ENCODE measurements around the gene SETD3. TPM values are rescaled to one million over a fixed set of nuclear protein-coding genes. Genes with fewer than 3 reads are reported as not detected.
A peak's percentile ranks its signal among the peaks of the same experiment; 100 is the strongest.

SETD3 gene
- total and polyA plus RNA-seq, 2 of the 8 experiments (the other 6 are each of a cell fraction or from before 2014, with no cell fraction given): 24.0 to 64.0 TPM

DNA sequence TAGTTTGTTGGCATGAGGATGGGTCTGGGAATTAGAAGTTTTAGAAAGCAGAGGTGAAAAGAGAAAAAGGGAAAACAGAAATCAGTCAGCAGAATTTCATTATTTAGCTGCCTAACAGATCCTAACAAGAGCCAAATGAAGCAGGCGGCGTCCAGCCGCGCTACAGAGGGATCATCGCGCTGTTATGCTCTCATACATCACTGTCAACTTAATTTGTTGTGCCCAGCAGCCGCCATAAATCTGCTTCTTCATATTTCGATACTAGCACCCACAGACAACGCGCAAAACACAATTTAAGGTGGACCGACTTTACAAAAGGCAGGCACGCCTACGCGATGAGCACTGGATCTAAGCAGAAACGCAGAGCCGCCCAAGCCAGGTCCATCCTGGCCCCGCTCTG lies 66.7 kb downstream of the SETD3 start:
- CTCF ChIA-PET (ENCODE audit: partially characterized antibody): interaction anchor here (0.7 to 15.0 kb wide), 11 partner anchors 8 to 184 kb away, joined by 3 to 447 read pairs (median 6); partner anchors contain the start of gene BCL11B
- Histone ChIP-seq H3K27ac (ENCODE audit: low read depth, low read length) (no peak overlapping the region), H3K23me2 (ENCODE audit: low read depth, low read length) (no peaks in the 10 kb centered on the region), H3K14ac (ENCODE audit: insufficient read length) (no peak overlapping the region), H2BK20ac (ENCODE audit: low read length) (no peak overlapping the region), H3K4ac (replicated peaks; ENCODE audit: insufficient read length, low read depth, low read length) (no peak overlapping the region), H3K56ac (replicated peaks; ENCODE audit: insufficient read length, low read depth, low read length) (no peak overlapping the region), H3K79me2 (ENCODE audit: control insufficient read depth in 1 of 2, insufficient read depth in 2 of 2, low read length in 2 of 2) (no peaks in the 10 kb centered on the region), H4K5ac (ENCODE audit: insufficient read length, low read depth, low read length) (no peak overlapping the region), H2BK5ac (ENCODE audit: low read depth, low read length) (no peak overlapping the region), H3K23ac (ENCODE audit: insufficient read length) (no peak overlapping the region), H4K8ac (ENCODE audit: extremely low read depth, insufficient read depth, low read length) (no peak overlapping the region), H3K4me2 (ENCODE audit: insufficient read depth in 1 of 2, low read depth in 2 of 2, low read length in 2 of 2) (peak overlapping the region; percentile 48 to 55; a peak in 3 of 4 replicates), H3K18ac (ENCODE audit: extremely low read depth, low read length) (peak overlapping the region; percentile 5; the same call in 1 of the 2 replicates), H2BK12ac (ENCODE audit: low read depth, low read length) (peak overlapping the region; percentile 18; the same call in 1 of the 2 replicates), H3K4me3 (ENCODE audit: extremely low read depth in 1 of 4, insufficient read depth in 2 of 4, low read depth in 3 of 4, low read length in 4 of 4) (no peak overlapping the region), H3K9ac (replicated peaks in 1 of 4; ENCODE audit: extremely low read depth in 1 of 4, low read depth in 3 of 4, low read length in 3 of 4) (no peak overlapping the region), H3K4me1 (replicated peaks in 1 of 4; ENCODE audit: control insufficient read depth in 3 of 4, insufficient read depth in 4 of 4, low read length in 3 of 4) (peaks cover 11 to 40% (median 25%) of the 10 kb centered on the region in 4 experiments), H4K20me1 (replicated peaks in 1 of 2; ENCODE audit: control insufficient read depth in 1 of 2, insufficient read depth in 2 of 2, low read length in 2 of 2) (no peaks in the 10 kb centered on the region), H2BK15ac (ENCODE audit: low read length) (no peak overlapping the region), H2BK120ac (replicated peaks; ENCODE audit: low read depth, low read length) (no peak overlapping the region), H3K36me3 (ENCODE audit: control insufficient read depth in 2 of 4, insufficient read depth in 4 of 4, low read length in 3 of 4) (no peaks in the 10 kb centered on the region), H2AFZ (ENCODE audit: low read length) (no peak overlapping the region), H3K79me1 (ENCODE audit: low read depth, low read length) (no peaks in the 10 kb centered on the region), H3K27me3 (replicated peaks in 1 of 4; ENCODE audit: control insufficient read depth in 3 of 4, extremely low read depth in 1 of 4, insufficient read depth in 3 of 4, low read length in 3 of 4) (no peaks in the 10 kb centered on the region), H2AK5ac (ENCODE audit: low read depth, low read length) (no peak overlapping the region; the same call in 1 of the 2 replicates), H4K91ac (replicated peaks; ENCODE audit: insufficient read length, low read length) (no peak overlapping the region), H3K9me3 (ENCODE audit: insufficient read depth in 2 of 2, low read depth in 1 of 2, low read length in 1 of 2) (no peaks in the 10 kb centered on the region)
- 76% methylated on average over 17 of the region's 17 CpGs; no CpG with 5 or more reads in 1 of the 2 experiments for WGBS, 2 experiments (ENCODE audit: extremely low coverage in 1 of 2, insufficient coverage in 1 of 2, insufficient read length in 1 of 2, insufficient replicate concordance in 2 of 2, low coverage in 1 of 2, low lambda C conversion rate in 2 of 2, missing lambda C conversion rate in 1 of 2)
- POLR2A ChIA-PET (ENCODE audit: partially characterized antibody): interaction anchor here (1.3 to 1.9 kb wide), 2 partner anchors 12 to 19 kb away, joined by 4 to 5 read pairs; no protein-coding TSS in a partner anchor
- DNase-seq (ENCODE audit: low read depth in 1 of 2, low spot score in 2 of 2) (no peak), FAIRE-seq (no peak)
- TF ChIP-seq TAF7 (optimal IDR thresholded peaks at IDR 0.05; ENCODE audit: borderline replicate concordance, low read depth, low read length): no peak
- no peak for TF ChIP-seq SP4 (IDR thresholded peaks at IDR 0.05; ENCODE audit: low read length)
- no peak for TF ChIP-seq GABPA (IDR thresholded peaks at IDR 0.05; ENCODE audit: borderline replicate concordance, insufficient read depth, low read length)
- TF ChIP-seq, protein P1, sequence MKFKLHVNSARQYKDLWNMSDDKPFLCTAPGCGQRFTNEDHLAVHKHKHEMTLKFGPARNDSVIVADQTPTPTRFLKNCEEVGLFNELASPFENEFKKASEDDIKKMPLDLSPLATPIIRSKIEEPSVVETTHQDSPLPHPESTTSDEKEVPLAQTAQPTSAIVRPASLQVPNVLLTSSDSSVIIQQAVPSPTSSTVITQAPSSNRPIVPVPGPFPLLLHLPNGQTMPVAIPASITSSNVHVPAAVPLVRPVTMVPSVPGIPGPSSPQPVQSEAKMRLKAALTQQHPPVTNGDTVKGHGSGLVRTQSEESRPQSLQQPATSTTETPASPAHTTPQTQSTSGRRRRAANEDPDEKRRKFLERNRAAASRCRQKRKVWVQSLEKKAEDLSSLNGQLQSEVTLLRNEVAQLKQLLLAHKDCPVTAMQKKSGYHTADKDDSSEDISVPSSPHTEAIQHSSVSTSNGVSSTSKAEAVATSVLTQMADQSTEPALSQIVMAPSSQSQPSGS (IDR thresholded peaks at IDR 0.05; ENCODE audit: low read length): no peak
- TF ChIP-seq RXRA (IDR thresholded peaks at IDR 0.05; ENCODE audit: insufficient read depth, low read depth, low read length): no peak
- TF ChIP-seq GTF2F1 (IDR thresholded peaks at IDR 0.05; ENCODE audit: borderline replicate concordance, low read depth, low read length): no peak
- no peak for TF ChIP-seq CEBPB (IDR thresholded peaks at IDR 0.05; ENCODE audit: low read depth, low read length)
- no peak for TF ChIP-seq JUN (IDR thresholded peaks at IDR 0.05; ENCODE audit: low read depth, low read length)
- TF ChIP-seq JUND (IDR thresholded peaks at IDR 0.05; ENCODE audit: low read length): no peak
- TF ChIP-seq TCF12 (IDR thresholded peaks at IDR 0.05; ENCODE audit: low read depth, low read length): no peak
- TF ChIP-seq RBBP5 (IDR thresholded peaks at IDR 0.05; ENCODE audit: borderline replicate concordance, low read depth, low read length): no peak

All from H1 (cell line).